HUDEP-2 (cell line): ENCODE results near the gene MED25.

ENCODE experiments used
- DNase-seq, 76 experiments: peaks; one replicate each; lab custom pipeline; 2025; ENCODE audit not compliant: unreplicated experiment in 76 of 76; lab: John Stamatoyannopoulos, UW

The MED25 gene

DNA sequence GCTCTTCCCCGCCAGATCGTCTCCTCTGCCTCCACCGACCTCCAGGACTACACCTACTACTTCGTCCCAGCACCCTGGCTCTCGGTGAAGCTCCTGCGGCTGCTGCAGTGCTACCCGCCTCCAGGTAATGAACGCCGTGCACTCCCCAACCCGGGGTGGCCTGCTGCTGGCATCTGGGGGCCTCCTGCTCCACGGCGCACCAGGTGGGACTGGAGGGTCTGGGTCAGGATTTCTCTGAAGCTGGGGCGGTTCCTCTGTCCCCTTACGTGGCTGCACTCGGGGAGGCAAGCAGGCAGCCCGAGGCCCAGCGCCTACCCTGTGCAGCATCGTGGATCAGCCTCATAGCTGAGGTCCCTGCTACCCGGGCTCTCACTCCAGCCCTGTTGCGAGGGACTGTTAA is 22.5 kb upstream of the MED25 start:
- no peak for DNase-seq

DNA sequence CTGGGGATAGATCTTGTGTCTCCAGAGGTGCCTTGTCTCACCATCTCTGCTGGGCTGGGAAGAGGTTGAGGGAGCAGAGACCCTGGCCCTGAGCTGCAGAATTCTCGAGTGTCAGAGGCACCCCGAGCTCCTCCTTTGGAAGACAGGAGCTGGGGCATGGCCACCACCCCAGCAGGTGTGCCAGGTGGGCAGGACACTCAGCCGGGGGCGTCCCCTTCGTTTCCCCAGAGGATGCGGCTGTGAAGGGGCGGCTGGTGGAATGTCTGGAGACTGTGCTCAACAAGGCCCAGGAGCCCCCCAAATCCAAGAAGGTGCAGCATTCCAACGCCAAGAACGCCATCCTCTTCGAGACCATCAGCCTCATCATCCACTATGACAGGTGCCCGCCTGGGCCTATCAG is 19.5 kb upstream of the MED25 start:
- DNase-seq = no peak

DNA sequence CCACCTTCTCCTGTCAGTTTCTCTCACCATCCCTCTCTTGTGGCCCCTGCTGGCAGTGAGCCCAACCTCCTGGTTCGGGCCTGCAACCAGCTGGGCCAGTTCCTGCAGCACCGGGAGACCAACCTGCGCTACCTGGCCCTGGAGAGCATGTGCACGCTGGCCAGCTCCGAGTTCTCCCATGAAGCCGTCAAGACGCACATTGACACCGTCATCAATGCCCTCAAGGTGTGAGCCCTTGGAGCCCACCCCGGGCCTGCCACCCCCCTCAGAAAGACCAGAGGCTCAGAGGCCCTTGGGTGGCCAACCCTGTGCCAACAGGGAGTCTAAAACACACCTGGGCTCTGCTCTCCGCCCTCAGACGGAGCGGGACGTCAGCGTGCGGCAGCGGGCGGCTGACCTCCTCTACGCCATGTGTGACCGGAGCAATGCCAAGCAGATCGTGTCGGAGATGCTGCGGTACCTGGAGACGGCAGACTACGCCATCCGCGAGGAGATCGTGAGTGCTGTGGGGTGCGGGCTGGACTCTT is 18.8 kb upstream of the MED25 start:
- no peak for DNase-seq

DNA sequence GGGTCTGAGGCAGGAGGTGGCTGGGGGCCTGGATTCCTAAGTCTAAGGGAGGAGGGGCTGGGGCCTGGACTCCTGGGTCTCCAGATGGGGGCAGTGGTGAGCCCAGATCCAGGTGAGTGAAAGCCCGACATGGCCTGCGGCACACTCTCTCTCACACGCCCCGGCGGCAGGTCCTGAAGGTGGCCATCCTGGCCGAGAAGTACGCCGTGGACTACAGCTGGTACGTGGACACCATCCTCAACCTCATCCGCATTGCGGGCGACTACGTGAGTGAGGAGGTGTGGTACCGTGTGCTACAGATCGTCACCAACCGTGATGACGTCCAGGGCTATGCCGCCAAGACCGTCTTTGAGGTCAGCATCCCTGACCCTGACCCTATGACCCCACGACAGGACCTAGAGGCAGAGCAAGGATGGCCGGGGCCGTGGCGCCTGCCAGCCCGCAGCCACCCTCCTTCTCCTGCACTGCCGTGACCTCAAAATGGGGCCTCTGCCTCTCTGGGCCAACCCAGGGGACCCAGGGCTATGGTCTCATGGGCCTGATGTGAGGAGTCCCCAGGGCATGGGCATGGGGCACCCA is 18.2 kb upstream of the MED25 start:
- no peak for DNase-seq

DNA sequence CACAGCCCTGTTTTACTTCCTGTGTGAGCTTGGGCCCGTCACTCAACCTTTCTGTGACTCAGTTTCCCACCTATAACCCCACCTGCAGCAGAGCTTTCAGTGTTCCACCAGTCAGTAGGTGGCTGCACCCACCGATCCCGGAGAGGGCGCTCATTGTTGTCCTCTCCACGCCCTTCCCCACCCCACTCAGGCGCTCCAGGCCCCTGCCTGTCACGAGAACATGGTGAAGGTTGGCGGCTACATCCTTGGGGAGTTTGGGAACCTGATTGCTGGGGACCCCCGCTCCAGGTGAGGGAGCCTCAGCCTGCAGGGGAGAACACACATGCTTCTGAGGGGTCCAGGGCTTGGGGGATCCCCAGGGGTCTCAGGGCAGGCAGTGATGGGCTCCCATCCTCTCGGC is 17.3 kb upstream of the MED25 start:
- no peak for DNase-seq

DNA sequence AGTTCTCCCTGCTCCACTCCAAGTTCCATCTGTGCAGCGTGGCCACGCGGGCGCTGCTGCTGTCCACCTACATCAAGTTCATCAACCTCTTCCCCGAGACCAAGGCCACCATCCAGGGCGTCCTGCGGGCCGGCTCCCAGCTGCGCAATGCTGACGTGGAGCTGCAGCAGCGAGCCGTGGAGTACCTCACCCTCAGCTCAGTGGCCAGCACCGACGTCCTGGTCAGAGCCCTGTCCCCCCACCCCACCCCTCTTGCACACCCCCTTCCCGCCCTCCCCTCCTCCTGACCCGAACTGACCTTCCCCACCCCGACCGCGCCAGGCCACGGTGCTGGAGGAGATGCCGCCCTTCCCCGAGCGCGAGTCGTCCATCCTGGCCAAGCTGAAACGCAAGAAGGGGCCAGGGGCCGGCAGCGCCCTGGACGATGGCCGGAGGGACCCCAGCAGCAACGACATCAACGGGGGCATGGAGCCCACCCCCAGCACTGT is 16.6 kb upstream of the MED25 start:
- no peak for DNase-seq

DNA sequence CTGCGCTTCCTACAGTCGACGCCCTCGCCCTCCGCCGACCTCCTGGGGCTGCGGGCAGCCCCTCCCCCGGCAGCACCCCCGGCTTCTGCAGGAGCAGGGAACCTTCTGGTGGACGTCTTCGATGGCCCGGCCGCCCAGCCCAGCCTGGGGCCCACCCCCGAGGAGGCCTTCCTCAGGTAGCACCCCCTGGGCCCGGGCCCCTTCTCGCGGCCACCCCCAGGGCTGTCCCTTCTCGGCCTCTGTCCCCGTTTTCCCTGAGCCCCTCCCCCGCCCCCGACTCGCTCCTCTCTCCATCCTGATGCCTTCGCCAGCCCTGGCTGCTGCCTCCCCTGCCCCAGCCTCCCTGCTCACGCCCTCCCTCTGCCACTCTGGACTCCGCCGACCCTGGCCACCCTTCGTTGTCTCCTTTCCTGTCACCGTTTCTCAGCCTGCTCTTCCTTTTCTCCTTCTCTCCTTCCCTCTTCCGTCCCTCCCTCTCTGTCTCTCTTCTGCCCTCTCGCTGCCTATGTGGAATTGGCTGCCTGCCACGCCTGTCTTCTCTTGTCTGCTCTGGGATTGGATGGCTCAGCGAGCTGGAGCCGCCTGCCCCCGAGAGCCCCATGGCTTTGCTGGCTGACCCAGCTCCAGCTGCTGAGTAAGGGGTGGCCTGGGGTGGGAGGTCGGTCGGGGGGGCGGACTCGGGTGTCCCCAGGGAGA is 16.0 kb upstream of the MED25 start:
- peak in 21 of 76 experiments; percentile 11 to 43 (median 24) for DNase-seq

DNA sequence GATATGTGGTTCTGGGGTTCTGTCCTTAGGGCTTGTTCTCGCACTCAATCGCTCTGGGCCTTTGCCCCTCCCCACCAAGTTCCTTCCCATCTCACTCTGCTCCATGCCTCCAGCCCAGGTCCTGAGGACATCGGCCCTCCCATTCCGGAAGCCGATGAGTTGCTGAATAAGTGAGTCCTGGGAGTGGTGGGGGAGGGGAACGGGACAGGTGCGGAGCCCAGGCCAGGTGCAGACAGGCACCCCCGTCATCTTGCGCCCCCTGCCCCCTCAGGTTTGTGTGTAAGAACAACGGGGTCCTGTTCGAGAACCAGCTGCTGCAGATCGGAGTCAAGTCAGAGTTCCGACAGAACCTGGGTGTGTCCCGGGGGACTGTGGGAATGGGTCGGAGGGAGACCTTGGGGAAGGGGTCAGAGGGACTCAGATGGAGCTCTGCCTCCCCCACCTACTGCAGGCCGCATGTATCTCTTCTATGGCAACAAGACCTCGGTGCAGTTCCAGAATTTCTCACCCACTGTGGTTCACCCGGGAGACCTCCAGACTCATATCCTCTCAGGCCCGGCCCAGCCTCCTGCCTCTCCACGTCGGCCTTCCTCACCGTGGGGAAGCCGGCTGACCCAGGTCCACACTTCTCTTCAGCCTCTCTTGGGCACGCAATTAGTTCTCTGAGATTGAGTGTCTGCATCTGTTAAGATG is 15.1 kb upstream of the MED25 start:
- DNase-seq = no peak

DNA sequence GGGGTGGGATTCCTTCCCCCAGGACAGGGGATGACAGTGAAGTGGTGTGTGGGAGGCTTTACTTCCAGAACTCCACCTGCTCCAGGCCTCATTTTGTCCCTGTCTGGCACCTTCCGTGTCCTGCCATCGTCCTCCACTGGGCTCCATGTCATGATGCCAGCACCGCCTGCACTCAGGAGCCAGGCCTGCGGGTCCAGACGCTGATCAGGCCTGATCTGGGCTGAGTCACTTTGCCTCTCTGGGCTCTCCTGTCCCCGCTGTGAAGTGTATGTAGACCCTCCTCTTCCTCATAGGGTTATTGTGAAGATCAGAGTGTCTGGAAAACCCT is 14.6 kb upstream of the MED25 start:
- no peak for DNase-seq

DNA sequence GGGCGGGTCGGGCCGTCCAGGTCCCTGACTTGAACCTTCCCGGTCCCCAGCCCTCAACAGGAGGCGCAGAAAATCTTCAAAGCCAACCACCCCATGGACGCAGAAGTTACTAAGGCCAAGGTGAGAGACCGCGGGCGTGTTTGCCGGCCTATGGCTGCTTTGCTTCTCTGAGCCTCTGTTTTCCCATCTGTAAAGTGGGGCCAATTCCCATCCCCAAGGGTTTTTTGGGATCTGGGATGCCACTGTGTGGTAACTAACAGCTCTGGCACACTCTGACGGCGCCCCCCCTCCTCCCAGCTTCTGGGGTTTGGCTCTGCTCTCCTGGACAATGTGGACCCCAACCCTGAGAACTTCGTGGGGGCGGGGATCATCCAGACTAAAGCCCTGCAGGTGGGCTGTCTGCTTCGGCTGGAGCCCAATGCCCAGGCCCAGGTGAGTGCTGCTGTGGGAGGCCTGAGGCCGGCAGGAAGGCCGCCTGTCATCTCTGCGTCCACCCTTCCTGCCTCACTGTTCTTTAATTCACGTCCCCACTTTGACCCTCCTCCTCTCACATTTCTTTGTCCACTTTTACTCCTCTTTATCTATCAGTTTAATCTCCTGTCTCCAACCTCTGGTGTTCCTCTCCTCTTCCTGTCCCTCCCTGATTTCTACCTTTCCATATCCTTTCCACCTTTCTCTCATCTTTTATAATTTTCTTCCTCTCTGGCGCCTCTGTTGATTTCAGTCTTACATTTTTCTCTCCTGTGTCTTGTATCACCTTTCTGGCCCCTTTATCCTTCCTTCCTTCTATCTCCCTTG is 12.1 kb upstream of the MED25 start:
- no peak for DNase-seq

DNA sequence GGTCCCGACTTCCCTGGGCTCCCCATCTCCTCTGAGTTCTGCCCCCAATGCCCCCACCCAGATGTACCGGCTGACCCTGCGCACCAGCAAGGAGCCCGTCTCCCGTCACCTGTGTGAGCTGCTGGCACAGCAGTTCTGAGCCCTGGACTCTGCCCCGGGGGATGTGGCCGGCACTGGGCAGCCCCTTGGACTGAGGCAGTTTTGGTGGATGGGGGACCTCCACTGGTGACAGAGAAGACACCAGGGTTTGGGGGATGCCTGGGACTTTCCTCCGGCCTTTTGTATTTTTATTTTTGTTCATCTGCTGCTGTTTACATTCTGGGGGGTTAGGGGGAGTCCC is 11.5 kb upstream of the MED25 start:
- DNase-seq = no peak

DNA sequence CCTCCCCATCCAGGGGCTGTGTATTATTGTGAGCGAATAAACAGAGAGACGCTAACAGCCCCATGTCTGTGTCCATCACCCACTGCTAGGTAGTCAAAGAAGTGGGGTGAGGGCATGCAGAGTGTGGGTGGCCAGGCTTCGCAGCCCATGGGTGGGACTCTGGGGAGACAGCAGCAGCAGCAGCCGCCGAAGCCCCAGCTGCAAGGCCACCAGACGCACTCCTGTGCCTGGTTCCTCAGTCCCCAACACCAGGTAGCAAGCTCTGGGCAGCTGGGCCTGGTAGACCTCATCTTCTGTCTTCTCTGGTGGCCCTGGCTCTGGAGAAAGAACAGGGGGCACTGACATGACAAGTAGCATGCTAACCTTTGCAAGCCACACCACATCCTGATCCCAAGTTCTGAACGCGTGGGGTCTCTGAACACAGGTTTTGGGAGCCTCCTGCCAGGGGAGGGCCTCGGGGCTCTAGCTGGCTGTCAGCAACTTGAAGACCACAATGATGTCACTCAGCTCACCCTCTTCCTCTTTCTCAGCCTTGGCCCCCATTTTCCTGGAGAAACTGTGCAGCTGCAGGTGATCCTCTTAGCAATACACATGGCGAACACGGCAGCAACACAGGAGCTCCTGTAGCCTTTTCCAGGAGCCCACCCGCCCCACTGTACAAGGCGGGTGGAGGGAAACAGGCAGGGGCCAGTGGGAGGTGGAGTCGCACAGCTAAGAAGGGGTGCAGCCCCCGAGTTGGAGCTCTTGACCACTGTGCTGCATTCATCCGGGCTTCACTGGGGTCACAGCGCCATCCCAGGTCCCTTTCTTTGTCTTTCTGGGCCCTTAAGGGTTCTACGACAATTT is 10.8 kb upstream of the MED25 start:
- no peak for DNase-seq

DNA sequence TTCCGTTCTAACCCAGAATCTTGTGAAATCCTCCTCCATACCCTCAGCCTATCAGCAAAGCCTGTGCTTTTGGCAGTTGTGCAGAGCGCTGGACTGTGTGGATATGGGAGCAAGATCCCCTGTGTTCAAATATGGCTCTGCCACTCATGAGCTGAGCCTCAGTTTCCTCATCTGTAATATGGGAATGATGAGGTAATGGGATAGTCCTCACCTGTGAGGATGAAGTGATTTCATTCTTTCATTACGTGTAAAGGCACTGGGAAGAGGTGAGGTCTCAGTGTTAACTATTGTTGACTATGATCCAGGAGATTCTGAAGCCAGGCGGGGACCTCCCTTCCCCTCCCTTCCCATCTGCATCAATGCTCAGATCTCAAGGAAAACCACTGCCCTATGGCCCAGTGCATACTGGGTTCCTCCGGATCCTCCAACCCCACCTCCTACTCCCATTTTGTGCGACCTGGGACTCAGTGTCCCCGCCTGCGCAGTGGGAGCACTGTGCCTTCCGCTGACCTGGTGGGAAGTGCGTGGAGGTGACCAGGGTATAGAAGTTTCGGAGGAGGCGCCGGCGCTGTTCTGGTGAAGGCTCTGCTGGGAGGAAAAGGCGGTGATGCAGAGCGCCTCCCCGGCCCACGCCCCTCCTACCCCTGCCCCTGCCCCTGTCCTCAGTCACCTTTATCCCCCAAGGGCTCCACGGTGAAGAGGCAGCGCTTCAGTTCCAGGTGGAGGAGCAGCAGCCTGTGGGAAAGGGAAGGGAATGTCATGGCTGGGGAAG is 10.0 kb upstream of the MED25 start:
- no peak for DNase-seq

DNA sequence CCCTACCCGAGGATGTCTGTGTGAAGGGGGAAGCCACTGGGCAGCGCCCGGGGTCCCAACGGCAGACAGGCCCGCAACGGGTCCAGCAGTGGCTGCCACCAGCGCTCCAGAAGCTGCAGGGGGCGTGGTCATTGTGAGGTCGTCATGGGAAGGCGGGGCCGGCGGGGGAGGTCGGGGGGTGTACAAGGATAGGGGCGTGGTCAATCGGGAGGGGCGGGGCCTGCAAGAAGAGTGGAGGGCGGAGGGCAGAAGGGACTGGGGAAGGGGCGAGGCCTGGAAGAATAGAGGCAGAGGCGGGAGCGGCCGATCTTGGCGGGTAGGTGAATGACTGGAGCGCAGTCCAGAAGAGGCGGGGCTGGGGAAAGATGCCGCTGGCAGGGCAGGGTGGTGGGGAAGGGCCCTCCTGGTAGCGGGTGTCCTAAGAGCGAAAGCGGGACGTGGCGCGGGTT is 9.4 kb upstream of the MED25 start:
- DNase-seq = peak in 72 of 76 experiments; percentile 27 to 98 (median 85)

DNA sequence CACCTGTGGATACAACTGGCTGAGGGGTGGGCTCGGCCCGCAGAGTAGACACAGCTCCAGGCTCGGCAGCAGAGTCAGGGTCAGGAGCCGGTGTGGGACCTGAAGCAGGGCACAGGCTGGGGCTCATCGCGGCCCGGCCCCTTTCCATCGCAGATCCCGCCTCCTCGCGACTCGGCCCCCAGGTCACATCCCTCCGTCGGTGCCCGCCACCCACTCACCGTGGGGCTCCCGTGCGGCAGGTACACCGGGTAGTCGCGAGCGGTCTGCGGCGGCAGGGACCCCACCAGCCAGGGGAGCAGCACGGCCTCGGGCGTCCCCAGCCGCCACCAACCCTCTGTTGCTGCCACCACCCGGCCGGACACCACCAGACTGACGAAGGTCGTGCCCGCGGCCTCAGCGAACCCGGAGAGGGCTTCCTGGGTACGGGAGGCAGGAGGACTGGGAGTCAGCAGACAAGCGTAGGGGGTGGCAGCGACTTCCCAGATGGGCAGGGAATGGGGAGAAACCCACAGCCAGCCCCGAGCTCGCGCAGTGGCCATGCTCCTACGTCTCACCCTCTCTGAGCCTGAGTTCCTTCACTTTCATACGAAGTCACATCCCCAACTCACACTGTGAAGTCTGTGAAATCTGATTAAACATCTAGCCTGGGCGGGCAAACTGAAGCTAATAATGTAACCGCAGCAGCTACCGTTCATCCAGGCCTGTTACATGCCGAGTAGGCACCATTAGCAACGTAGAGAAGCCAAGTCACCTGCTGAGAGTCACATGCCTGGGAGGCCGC is 8.7 kb upstream of the MED25 start:
- DNase-seq = peak in 64 of 76 experiments; percentile 22 to 97 (median 62)

DNA sequence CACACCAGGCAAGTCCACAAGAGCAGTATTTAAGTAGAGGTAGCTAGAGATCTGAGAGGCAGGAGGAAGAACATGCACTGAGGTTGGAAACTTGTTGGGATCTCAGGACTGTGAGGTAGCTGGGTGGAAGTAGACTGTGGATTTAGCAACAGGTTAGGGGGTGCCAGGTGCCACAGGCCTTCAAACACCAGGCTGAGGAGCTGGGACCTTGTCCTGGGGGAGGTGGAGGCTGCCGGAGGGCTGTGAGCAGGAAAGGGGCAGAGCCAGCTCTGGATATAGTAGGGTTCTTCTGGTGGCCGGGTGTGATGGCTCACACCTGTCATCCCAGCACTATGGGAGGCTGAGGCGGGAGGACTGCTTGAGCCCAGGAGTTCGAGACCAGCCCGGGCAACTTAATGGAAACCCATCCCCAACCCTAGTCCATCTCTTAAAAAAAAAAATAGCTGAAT is 8.1 kb upstream of the MED25 start:
- peak in 1 of 76 experiments; percentile 54 for DNase-seq

DNA sequence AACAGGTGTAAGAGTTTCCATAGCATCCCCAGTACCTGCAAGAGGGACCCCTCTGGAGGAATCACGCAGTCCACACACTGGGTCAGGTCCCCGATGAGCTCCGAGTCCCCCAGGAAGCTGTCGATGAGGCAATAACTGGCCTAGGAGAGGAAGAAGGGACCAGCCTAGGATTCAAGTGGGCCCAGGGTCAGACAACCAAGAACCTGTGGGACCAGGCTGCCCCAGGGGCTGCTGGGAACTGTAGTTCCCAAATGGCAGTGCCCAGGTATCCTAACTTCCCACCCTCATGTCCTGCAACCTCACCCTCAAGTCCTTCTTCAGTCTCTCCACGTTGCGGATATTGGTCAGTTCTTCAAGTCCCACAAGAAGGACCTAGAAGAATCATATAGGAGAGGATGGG is 6.8 kb upstream of the MED25 start:
- DNase-seq = no peak

DNA sequence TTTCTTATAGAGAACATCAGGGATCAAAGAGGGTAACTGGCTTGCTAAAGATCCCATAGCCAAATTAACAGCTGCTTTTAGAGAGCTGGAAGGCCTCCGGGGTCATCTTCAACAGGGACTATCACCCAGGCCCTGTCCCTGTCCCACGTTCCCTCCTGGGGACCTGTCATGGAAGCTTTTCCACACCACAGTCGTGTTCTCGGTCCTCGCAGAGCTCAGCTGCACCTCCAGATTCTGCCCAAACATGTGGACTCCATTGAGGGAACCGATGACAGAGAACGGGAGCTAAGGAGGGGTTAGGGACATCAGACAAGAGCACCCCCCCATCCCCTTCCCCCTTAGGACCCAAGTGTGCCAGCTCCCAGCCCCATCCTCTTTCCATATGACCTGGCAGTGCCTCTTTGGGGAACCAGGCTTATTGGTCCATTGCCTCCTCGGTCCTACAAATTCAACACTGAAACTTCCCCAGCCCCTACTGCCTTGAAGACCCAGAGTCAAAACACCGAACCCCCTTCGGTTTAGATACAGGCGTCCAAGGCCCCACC is 5.6 kb upstream of the MED25 start:
- DNase-seq = peak in 1 of 76 experiments; percentile 55
